ENCODE measurements around the gene LBH.

Gene LBH

GRCh38 chr2:30188292-30188691 lies 43.0 kb upstream of the LBH start:
- H3K36me3 ChIP-seq (ENCODE audit: insufficient read depth, low read length), result no peaks in the 10 kb centered on the region
- H3K27ac ChIP-seq (ENCODE audit: low read length), result no peak overlapping the region
- no peaks in the 10 kb centered on the region for H3K4me1 ChIP-seq (ENCODE audit: insufficient read depth, low read length)
- no peak overlapping the region for H2AFZ ChIP-seq (ENCODE audit: low read depth, low read length)
- no peaks in the 10 kb centered on the region for H3K27me3 ChIP-seq (ENCODE audit: insufficient read depth, low read length, poor library complexity)
- H3K9ac ChIP-seq (ENCODE audit: low read depth, low read length), result no peak overlapping the region
- TF ChIP-seq, protein P1, sequence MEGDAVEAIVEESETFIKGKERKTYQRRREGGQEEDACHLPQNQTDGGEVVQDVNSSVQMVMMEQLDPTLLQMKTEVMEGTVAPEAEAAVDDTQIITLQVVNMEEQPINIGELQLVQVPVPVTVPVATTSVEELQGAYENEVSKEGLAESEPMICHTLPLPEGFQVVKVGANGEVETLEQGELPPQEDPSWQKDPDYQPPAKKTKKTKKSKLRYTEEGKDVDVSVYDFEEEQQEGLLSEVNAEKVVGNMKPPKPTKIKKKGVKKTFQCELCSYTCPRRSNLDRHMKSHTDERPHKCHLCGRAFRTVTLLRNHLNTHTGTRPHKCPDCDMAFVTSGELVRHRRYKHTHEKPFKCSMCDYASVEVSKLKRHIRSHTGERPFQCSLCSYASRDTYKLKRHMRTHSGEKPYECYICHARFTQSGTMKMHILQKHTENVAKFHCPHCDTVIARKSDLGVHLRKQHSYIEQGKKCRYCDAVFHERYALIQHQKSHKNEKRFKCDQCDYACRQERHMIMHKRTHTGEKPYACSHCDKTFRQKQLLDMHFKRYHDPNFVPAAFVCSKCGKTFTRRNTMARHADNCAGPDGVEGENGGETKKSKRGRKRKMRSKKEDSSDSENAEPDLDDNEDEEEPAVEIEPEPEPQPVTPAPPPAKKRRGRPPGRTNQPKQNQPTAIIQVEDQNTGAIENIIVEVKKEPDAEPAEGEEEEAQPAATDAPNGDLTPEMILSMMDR (IDR thresholded peaks at IDR 0.05; ENCODE audit: borderline replicate concordance, extremely low read depth, low read length, poor library complexity, severe bottlenecking), result no peak
- no peak for TF ChIP-seq EZH2 (IDR thresholded peaks at IDR 0.05; ENCODE audit: borderline replicate concordance, low read depth, low read length, severe bottlenecking)
- H3K4me2 ChIP-seq (ENCODE audit: insufficient read depth, low read length), result no peak overlapping the region
- H3K4me3 ChIP-seq (ENCODE audit: low read depth in 1 of 2, low read length in 2 of 2), result no peak overlapping the region
- no peaks in the 10 kb centered on the region for H3K79me2 ChIP-seq (ENCODE audit: insufficient read depth, low read length)
- H3K9me3 ChIP-seq (ENCODE audit: insufficient read depth, low read length, severe bottlenecking), result no peaks in the 10 kb centered on the region
- no peaks in the 10 kb centered on the region for H4K20me1 ChIP-seq (ENCODE audit: insufficient read depth, low read length)
- no peak for DNase-seq
- ATAC-seq (ENCODE audit: insufficient read depth, low read depth), result no peak

DNA sequence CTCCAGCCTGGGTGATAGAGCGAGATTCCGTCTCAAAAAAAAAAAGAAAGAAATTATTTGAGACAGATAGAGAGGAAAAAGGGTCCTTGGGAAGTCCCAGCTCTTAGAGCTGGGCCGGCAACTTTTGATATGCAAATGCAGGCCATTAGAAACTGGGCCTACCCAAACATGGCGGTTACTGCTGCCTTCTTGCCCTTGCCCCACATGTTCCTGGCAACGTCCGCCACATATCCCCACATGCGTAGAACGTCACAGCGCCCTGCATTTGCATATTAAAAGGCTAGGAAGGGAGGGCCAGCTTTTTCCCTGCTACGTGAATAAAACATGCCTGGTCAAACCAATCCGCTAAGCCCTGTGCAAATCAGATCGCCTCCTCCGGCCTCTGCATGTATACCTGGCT lies 40.7 kb upstream of the LBH start:
- Histone ChIP-seq H3K36me3 (ENCODE audit: insufficient read depth, low read length) (no peaks in the 10 kb centered on the region), H3K4me2 (ENCODE audit: insufficient read depth, low read length) (no peak overlapping the region), H3K4me1 (ENCODE audit: insufficient read depth, low read length) (no peaks in the 10 kb centered on the region), H2AFZ (ENCODE audit: low read depth, low read length) (no peak overlapping the region), H3K79me2 (ENCODE audit: insufficient read depth, low read length) (no peaks in the 10 kb centered on the region), H3K9ac (ENCODE audit: low read depth, low read length) (no peak overlapping the region), H3K27me3 (ENCODE audit: insufficient read depth, low read length, poor library complexity) (no peaks in the 10 kb centered on the region), H3K9me3 (ENCODE audit: insufficient read depth, low read length, severe bottlenecking) (no peaks in the 10 kb centered on the region), H3K4me3 (ENCODE audit: low read depth in 1 of 2, low read length in 2 of 2) (no peak overlapping the region), H4K20me1 (ENCODE audit: insufficient read depth, low read length) (no peaks in the 10 kb centered on the region), H3K27ac (ENCODE audit: low read length) (no peak overlapping the region)
- DNase-seq (no peak), ATAC-seq (ENCODE audit: insufficient read depth, low read depth) (no peak)
- TF ChIP-seq EZH2 (IDR thresholded peaks at IDR 0.05; ENCODE audit: borderline replicate concordance, low read depth, low read length, severe bottlenecking), result no peak
- TF ChIP-seq, protein P1 (IDR thresholded peaks at IDR 0.05; ENCODE audit: borderline replicate concordance, extremely low read depth, low read length, poor library complexity, severe bottlenecking), result no peak

DNA sequence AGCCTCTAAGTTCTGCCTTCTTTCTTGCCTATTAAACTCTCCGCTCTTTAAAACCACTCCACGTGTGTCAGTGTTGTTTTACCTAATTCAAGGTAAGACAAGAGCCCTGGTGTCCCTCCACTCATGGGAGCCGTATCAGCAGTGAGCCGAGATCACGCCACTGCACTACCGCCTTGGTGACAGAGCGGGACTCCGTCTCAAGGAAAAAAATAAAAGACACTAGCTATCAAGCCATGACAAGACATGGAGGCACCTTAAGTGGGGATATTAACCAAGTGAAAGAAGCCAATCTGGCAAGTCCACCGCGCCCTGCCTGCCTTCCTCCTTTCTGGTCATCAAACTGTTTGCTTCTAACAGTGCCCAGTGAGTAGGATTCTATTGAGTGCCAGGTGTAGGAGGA lies 40.2 kb upstream of the LBH start:
- no peak overlapping the region for H3K27ac ChIP-seq (ENCODE audit: low read length)
- TF ChIP-seq, protein P1 (IDR thresholded peaks at IDR 0.05; ENCODE audit: borderline replicate concordance, extremely low read depth, low read length, poor library complexity, severe bottlenecking), result no peak
- TF ChIP-seq EZH2 (IDR thresholded peaks at IDR 0.05; ENCODE audit: borderline replicate concordance, low read depth, low read length, severe bottlenecking), result no peak
- H3K9me3 ChIP-seq (ENCODE audit: insufficient read depth, low read length, severe bottlenecking), result no peaks in the 10 kb centered on the region
- no peaks in the 10 kb centered on the region for H3K27me3 ChIP-seq (ENCODE audit: insufficient read depth, low read length, poor library complexity)
- H3K4me1 ChIP-seq (ENCODE audit: insufficient read depth, low read length), result no peaks in the 10 kb centered on the region
- H4K20me1 ChIP-seq (ENCODE audit: insufficient read depth, low read length), result no peaks in the 10 kb centered on the region
- DNase-seq (no peak), ATAC-seq (ENCODE audit: insufficient read depth, low read depth) (no peak)
- H3K4me3 ChIP-seq (ENCODE audit: low read depth in 1 of 2, low read length in 2 of 2), result no peak overlapping the region
- H3K36me3 ChIP-seq (ENCODE audit: insufficient read depth, low read length), result no peaks in the 10 kb centered on the region
- H3K4me2 ChIP-seq (ENCODE audit: insufficient read depth, low read length), result no peak overlapping the region
- no peak overlapping the region for H3K9ac ChIP-seq (ENCODE audit: low read depth, low read length)
- H3K79me2 ChIP-seq (ENCODE audit: insufficient read depth, low read length), result no peaks in the 10 kb centered on the region
- H2AFZ ChIP-seq (ENCODE audit: low read depth, low read length), result no peak overlapping the region

DNA sequence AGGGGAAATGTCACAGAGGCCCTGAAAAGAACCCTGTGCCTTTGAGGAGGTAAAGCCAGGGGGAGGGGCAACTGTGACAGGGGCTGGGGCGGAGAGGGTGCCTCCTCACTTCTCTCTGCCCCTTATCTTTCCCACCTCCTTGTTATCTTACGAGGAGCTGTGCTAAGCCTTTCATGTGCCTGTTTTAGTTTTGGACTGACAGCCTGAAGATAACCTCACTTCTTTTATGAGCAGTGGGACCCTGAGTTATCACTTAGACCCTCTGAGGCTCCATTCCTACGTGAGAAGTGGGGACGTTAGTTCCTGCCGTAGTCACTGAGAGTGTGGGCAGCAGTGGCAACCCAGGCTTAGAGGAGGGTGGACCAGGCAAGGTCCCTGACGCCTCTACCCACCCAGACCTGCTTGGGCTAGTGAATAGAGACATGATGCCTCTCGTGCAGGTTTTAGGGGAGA lies 39.5 kb upstream of the LBH start:
- Histone ChIP-seq H4K20me1 (ENCODE audit: insufficient read depth, low read length) (no peaks in the 10 kb centered on the region), H3K4me2 (ENCODE audit: insufficient read depth, low read length) (no peak overlapping the region), H3K27ac (ENCODE audit: low read length) (no peak overlapping the region), H3K79me2 (ENCODE audit: insufficient read depth, low read length) (no peaks in the 10 kb centered on the region), H2AFZ (ENCODE audit: low read depth, low read length) (no peak overlapping the region), H3K4me3 (ENCODE audit: low read depth in 1 of 2, low read length in 2 of 2) (no peak overlapping the region), H3K4me1 (ENCODE audit: insufficient read depth, low read length) (no peaks in the 10 kb centered on the region), H3K9me3 (ENCODE audit: insufficient read depth, low read length, severe bottlenecking) (no peaks in the 10 kb centered on the region), H3K27me3 (ENCODE audit: insufficient read depth, low read length, poor library complexity) (no peaks in the 10 kb centered on the region), H3K36me3 (ENCODE audit: insufficient read depth, low read length) (no peaks in the 10 kb centered on the region), H3K9ac (ENCODE audit: low read depth, low read length) (no peak overlapping the region)
- ATAC-seq (ENCODE audit: insufficient read depth, low read depth) (no peak), DNase-seq (no peak)
- TF ChIP-seq, protein P1 (IDR thresholded peaks at IDR 0.05; ENCODE audit: borderline replicate concordance, extremely low read depth, low read length, poor library complexity, severe bottlenecking), result no peak
- no peak for TF ChIP-seq EZH2 (IDR thresholded peaks at IDR 0.05; ENCODE audit: borderline replicate concordance, low read depth, low read length, severe bottlenecking)
